GM21576 (cell line): ENCODE results near the gene GADD45B.
"Not testable (repeated sequence)": the region's sequence is repeated elsewhere in the genome, so short reads cannot be mapped to it uniquely, and the experiment has no call there.

ENCODE experiments used
- ATAC-seq: cut with Tn5 transposase; IDR thresholded peaks from one replicate; pipeline ENCODE4 v1.9.1; 2021; ENCODE audit warnings: mild to moderate bottlenecking, moderate library complexity; ENCODE audit not compliant: unreplicated experiment

Gene GADD45B

DNA sequence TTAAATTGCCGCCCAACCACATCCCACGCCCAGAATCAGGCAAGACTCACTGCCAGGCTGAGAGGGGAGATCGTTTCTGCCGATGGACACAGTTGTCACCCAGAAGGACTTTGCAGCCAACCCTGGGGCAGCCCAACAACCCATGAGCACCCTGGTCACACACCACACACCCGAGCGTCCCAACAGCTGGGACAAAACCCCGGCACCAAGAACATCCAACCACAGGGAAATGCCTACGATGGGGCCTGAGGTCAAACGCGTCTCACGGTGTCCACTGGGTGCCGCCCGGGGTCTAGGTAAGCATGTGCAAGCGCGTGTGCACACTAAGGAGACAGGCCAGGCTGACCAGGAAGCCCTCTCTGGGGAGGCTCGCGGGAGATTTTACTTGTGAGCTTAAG is 32.1 kb upstream of the GADD45B start:
- ATAC-seq = no peak

GRCh38 chr19:2444251-2445002 is 31.5 kb upstream of the GADD45B start:
- no peak for ATAC-seq

DNA sequence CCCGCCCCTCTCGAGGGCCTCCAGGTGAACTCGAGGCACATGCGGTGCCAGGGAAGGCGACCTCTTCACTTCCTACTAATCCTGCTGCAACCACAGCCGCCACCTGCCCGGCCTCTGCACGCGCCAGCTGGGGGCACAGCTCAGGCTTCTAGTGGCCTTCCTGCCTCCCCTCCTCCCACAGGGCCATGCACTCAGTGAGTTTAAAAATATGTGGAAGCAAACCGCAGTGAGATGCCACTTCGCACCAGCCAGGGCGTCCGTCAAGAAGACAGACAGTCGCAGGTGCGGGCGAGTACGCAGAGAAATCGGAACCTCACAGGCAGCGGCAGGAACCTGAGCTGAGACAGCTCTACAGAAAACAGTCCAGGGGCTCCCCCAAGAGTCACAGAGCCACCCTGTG is 29.5 kb upstream of the GADD45B start:
- ATAC-seq = no peak

DNA sequence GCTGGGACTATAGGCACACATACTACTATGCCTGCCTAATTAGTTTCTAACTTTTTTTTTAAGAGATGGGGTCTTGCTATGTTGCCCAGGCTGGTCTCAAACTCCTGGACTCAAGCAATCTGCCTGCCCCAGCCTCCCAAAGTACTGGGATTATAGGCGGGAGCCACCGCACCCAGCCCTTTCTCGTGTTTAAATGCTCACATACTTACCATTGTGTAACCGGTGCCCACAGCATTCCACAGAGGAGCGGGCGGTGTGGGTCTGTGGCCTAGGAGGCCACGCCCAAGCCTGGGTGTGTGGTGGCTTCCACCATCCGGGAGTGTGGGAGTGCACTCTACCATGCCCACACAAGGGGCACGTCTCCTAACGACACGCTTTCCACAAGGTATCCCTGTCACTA is 26.9 kb upstream of the GADD45B start:
- no peak for ATAC-seq

- ATAC-seq = no peak
These were observed 24.8 kb upstream of the GADD45B start for GRCh38 chr19:2451138-2451537.

GRCh38 chr19:2451741-2452140 is 24.2 kb upstream of the GADD45B start:
- ATAC-seq = no peak

DNA sequence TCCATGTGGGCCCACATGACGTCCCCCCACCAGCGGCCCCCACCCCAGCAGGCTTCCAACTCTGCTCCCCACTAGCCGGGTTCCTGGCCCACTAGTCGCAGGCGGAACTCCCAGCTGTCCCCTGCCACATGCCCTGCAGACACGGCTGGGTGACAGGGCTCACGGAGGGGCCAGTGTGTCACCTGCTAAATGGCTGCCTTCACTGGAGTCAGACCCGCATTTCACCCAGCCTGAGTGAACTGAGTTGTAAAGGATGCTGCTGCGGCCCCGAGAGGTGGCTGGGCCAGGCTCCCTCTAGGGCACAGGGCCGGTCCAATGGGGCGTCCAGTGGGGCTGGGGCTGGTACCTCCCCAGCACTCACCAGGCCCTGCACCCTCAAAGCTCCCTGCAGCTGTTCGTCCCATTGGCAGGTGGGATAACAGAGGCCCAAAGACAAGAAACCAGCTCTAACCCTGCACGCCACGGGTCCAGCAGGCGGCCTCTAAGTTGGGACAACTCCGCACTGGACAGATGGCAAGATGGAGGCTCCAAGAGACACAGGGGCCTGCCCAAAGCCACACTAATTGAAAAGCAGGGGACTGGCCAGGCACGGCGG is 22.4 kb upstream of the GADD45B start:
- no peak for ATAC-seq

DNA sequence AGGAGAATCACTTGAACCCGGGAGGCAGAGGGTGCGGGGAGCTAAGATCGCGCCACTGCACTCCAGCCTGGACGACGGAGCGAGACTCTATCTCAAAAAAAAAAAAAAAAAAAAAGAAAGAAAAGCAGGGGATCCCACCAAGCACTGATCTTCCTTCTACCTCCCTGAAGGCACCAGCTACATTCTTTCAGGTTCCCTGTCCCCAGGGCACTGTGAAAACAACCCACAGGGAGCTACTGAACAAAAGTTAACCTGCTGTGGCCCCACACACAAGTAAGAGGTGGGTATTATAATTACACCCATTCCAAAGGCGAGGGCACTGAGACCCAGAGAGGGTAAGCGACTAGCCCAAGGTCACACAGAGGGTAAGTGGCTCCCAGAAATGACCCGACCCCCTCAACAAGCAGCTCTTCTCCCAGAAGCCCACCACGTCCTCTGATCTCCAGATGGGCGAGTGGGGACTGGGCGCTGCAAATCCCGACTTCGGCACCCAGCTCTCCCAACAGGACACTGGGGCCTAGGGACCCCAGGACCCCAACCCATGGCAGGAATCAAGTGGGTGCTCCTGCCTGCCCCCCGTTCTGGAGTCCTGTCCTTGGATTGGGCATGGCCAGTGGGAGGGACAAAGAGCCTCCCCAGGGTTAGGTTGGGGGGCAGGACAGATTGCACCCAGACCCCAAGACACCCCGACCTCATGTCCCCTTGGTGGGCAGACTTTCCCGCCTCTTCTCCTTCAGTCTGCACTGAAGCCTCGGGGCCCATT is 21.5 kb upstream of the GADD45B start:
- ATAC-seq = no peak

DNA sequence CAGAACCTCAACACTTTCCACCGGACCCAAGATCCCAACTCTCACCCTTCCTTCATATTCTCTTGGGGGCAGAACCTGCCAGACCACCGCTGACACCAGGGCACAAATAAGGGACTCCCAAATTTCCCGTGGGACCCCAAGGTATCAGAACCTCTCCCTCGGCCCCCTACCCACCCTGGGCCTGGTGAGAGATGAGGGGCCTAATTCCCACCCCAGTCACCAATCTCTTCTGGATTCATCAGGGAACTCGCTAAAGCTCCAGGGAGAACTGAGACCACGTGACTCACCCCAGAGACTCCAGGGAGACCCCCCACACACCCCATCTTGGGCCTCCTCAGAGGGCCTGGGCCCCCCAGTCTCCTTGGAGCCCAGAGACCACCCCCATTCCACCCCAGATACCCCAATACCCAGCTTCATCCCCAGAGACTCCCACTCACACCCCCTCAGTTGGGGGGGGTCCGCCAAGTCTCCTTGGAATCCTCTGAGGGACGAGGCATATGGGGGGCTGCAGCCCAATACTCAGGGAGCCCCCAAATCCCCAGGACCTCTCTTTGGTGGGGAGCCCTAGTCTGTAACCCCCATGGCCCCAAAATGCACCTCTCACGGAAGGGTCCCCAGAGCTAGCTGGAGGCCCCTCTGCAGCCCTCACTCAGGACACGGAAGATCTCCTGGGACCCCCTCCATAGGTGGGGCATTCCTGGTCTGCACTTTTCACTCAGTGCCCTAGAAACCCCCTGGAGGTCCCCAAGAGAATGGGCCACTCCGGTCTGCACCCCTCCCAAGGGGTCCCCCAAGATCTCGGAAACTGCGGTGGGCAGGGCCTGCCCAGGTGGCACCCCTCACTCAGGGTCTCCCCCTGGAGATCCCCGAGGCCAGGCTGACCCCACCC is 20.7 kb upstream of the GADD45B start:
- no peak for ATAC-seq

DNA sequence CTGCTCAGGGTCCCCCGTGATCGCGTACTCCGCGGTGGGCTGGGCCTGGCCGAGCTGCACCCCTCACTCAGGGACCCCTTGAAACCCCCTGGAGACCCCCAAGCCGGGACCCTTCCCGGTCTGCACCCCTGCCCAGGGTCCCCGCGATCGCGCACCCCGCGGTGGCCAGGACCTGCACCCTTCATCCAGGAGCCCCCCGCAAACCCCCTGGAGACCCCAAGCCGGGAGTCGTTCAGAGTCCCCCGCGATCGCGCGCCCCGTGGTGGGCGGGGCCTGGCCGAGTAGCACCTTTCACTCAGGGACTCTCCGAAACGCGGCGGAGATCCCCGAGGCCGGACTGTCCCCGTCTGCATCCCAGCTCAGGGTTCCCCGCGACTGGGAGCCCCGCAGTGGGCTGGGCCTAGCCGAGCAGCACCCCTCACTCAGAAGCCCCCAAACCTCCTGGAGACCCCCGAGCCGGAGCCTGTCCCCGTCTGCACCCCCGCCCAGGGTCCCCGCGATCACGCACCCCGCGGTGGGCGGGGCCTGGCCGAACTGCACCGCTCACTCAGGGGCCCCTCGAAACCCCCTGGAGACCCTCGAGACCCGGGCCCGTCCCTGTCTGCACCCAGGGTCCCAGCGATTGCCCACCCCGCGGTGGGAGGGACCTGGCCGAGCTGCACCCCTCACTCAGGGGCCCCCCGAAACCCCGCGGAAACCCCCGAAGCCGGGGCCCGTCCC is 19.9 kb upstream of the GADD45B start:
- ATAC-seq = no peak

- no peak for ATAC-seq
These were observed 18.4 kb upstream of the GADD45B start for GRCh38 chr19:2457394-2458037.

DNA sequence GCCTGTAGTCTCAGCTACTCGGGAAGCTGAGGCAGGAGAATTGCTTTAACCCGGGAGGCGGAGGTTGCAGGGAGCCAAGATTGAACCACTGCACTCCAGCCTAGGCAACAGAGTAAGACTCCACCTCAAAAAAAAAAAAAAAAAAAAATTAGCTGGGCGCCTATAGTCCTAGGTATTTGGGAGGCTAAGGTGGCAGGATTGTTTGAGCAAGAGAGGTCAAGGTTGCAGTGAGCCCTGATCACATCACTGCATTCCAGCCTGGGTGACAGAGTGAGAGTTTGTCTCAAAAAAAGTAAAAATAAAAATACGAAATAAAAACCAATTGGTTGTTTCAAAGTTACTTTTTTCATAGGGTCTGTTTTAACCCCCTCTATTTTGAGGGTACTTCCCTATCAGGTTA is 17.9 kb upstream of the GADD45B start:
- no peak for ATAC-seq

DNA sequence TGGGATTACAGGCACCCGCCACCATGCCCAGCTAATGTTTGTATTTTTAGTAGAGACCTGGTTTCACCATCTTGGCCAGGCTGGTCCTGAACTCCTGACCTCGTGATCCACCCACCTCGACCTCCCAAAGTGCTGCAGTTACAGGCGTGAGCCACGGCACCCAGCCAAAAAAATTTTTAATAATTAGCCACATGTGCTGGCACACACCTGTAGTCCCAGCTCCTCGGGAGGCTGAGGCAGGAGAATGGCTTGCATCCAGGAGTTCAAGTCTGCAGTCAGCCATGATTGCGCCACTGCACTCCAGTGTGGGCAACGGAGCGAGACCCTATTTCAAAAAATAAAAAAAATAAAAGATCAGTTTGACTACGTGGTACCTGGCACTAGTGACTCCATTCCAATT is 17.2 kb upstream of the GADD45B start:
- ATAC-seq = not testable (repeated sequence)

DNA sequence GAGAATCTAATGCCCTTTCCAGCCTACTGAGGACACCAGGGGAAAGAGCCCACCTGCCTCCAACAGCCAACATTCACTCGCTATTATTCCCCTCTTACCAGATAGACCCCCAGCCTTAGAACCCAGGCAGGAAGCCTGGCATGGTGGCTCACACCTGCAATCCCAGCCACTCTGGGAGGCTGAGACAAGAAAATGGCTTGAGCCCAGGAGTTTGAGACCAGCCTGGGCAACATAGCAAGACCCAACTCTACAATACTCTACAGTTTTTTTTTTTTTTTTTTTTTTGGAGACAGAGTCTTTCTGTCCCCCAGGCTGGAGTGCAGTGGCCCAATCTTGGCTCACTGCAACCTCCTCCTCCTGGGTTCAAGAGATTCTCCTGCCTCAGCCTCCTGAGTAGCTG is 15.7 kb upstream of the GADD45B start:
- ATAC-seq = no peak

DNA sequence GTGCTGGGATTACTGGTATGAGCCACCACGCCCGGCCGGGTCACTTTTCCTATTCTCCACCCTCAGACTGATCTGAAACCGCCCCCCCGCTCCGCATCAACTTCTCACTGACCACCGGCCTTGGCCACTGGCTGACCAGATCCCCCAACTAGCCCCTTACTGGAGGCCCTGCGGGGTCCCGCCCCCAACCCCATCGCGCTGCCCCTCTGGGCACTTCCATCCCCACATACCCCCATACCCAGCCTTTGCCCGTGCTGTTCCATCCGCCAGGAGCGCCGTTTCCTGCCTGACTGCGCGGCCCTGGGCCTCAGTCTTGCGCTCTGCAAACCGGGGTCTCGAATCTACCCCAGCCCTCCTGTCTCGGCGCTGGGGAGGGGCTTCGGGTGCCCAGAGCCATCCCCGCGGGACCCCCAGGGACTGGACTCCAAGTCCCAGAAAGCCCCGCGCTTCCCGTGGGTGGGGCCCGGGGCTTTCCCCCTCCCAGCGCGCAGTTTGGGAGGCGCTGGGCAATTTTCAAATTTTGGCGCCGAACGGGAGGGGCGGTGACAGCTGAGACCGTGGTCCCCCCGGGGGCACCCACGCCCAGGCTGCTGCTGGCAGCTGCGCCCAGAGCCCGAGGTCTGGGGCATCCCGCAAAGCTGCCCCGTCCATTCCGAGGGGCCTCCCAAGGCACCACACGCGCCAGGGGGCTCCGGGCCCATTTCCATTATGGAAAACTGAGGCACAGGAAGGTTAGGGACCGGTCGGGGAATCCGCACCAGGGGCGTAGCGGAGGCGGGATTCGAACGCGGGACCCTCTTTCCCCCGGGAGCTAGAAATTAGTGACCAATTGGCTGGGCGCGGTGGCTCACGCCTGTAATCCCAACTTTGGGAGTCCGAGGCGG is 13.9 kb upstream of the GADD45B start:
- ATAC-seq = no peak

DNA sequence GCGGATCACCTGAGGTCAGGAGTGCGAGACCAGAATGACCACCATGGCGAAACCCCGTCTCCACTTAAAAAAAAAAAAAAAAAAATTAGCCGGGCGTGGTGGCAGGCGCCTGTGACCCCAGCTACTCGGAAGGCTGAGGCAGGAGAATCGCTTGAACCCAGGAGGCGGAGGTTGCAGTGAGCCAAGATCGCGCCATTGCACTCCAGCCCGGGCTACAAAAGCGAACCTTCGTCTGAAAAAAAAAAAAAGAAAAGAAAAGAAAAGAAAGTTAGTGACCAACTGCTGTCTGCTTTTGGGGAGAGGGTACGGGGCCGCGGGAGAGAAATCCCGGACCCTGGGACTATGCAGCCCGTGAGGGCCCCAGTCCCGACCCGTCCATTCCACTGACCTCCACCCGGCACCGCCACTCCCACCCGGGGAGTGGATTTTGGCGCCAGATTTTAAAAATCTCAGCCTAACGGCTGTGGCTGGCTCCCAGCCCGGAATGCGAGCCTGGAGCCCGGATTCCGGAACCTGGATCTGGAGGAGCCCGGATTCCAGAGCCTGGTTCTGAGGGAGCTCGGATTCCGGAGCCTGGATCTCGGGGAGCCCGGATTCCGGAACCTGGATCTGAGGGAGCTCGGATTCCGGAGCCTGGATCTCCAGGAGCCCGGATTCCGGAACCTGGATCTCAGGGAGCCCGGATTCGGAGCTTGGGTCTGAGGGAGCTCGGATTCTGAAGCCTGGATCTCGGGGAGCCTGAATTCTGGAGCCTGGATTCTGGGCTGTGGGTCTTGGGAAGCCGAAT is 13.1 kb upstream of the GADD45B start:
- ATAC-seq = no peak

- ATAC-seq = not testable (repeated sequence)
These were observed 12.2 kb upstream of the GADD45B start for GRCh38 chr19:2463694-2464093.

DNA sequence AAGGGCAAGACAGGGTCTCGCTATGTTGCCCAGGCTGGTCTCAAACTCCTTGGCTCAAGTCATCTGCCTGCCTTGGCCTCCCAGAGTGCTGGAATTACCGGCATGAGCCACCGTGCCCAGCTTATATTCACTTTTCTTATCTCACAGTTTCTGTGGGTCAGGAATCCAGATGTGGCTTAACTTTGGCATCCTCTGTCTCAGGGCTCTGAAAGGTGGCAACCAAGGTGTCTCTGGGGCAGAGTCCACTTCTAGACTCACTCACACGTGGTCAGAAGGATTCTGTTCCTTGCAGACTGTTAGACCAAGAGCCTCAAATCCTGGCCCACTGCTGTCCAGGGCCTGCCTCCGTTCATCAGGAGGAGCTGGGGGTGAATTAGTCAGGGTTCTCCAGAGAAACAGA is 11.5 kb upstream of the GADD45B start:
- no peak for ATAC-seq
